DND-41 (cell line): Measurements from ENCODE around the gene GREB1L.
"Not testable (repeated sequence)": the region's sequence is repeated elsewhere in the genome, so short reads cannot be mapped to it uniquely, and the experiment has no call there.

ENCODE experiments used
- ATAC-seq: fragments of 200-7000 bp; cut with Tn5 transposase; 3 replicates; pipeline ENCODE4 v1.9.1; 2021; ENCODE audit warnings: low read depth; ENCODE audit not compliant: insufficient read depth
- DNase-seq: peaks from one replicate; pipeline ENCODE4 v3.0.0-alpha.2; 2020
- H2AFZ ChIP-seq: 2 replicates; pipeline ENCODE4 v1.6.0; 2012; ENCODE audit warnings: low read depth, low read length
- H3K27ac ChIP-seq: 2 replicates; pipeline ENCODE4 v1.5.1; 2012; ENCODE audit warnings: low read length, inconsistent platforms
- H3K27me3 ChIP-seq: fragments of 200-600 bp; sonication (generic); 2 replicates; pipeline ENCODE4 v1.6.0; 2012; ENCODE audit warnings: low read length, mild to moderate bottlenecking, inconsistent platforms; ENCODE audit not compliant: insufficient read depth, poor library complexity
- H3K36me3 ChIP-seq: 2 replicates; pipeline ENCODE4 v1.5.1; 2012; ENCODE audit warnings: low read length, inconsistent platforms; ENCODE audit not compliant: insufficient read depth
- H3K4me1 ChIP-seq: 2 replicates; pipeline ENCODE4 v1.5.1; 2012; ENCODE audit warnings: mild to moderate bottlenecking, low read length; ENCODE audit not compliant: insufficient read depth
- H3K4me2 ChIP-seq: 2 replicates; pipeline ENCODE4 v1.6.0; 2012; ENCODE audit warnings: mild to moderate bottlenecking, moderate library complexity, low read length, inconsistent platforms; ENCODE audit not compliant: insufficient read depth
- H3K4me3 ChIP-seq, 2 experiments: fragments of 200-600 bp in 1 of 2; shearing (Covaris generic) in 1 of 2; 2 replicates each; pipeline ENCODE4 v1.5.1; 2012 to 2016; ENCODE audit warnings: inconsistent platforms in 2 of 2, low read length in 2 of 2, mild to moderate bottlenecking in 2 of 2, low read depth in 1 of 2, moderate library complexity in 1 of 2
- H3K79me2 ChIP-seq: 2 replicates; pipeline ENCODE4 v1.6.0; 2012; ENCODE audit warnings: low read length, inconsistent platforms; ENCODE audit not compliant: insufficient read depth
- H3K9ac ChIP-seq: 2 replicates; pipeline ENCODE4 v1.6.0; 2012; ENCODE audit warnings: low read depth, mild to moderate bottlenecking, inconsistent platforms, low read length, moderate library complexity
- H3K9me3 ChIP-seq: 2 replicates; pipeline ENCODE4 v1.5.1; 2012; ENCODE audit warnings: low read length, moderate library complexity, mild to moderate bottlenecking, inconsistent platforms; ENCODE audit not compliant: insufficient read depth, severe bottlenecking
- H4K20me1 ChIP-seq: 2 replicates; pipeline ENCODE4 v1.6.0; 2012; ENCODE audit warnings: low read length; ENCODE audit not compliant: insufficient read depth
- EZH2 ChIP-seq: IDR thresholded peaks from 3 replicates; pipeline ENCODE4 v1.6.1; 2012; ENCODE audit warnings: borderline replicate concordance, low read depth, mild to moderate bottlenecking, moderate library complexity, low read length, inconsistent platforms; ENCODE audit not compliant: severe bottlenecking
- TF ChIP-seq, protein P1 (sequence below): IDR thresholded peaks from 2 replicates; pipeline ENCODE4 v1.5.1; 2012; ENCODE audit warnings: borderline replicate concordance, low read length, moderate library complexity, mild to moderate bottlenecking; ENCODE audit not compliant: poor library complexity, severe bottlenecking; ENCODE audit errors: extremely low read depth

Gene GREB1L

DNA sequence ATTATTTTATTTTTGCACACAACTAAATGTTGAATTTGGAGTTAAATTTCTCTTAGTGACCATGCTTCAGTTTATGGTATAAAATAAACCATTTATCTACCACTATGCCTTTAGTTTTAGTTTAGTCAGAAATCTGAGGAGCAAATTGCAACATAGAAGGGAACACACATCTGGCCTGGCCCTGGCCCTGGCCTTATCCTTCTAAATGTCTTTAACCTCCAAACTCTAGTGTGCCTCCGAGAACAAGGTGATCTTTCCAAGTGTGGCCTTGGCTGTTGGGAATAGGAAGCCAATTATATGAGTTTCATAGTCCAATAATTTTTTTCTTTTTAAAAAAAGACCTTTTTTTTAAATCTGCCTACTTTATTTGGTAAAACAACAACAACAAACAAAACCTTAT, 31.8 kb upstream of the GREB1L start:
- Histone ChIP-seq H3K4me3 (no peak overlapping the region), H3K27ac (no peak overlapping the region), H3K27me3 (no peaks in the 10 kb centered on the region), H3K9me3 (no peaks in the 10 kb centered on the region), H3K79me2 (no peaks in the 10 kb centered on the region), H3K4me1 (no peaks in the 10 kb centered on the region), H3K9ac (no peak overlapping the region), H3K36me3 (no peaks in the 10 kb centered on the region), H2AFZ (no peak overlapping the region), H4K20me1 (no peaks in the 10 kb centered on the region), H3K4me2 (no peak overlapping the region)
- ATAC-seq (no peak), DNase-seq (no peak)
- TF ChIP-seq EZH2, result no peak
- TF ChIP-seq, protein P1, sequence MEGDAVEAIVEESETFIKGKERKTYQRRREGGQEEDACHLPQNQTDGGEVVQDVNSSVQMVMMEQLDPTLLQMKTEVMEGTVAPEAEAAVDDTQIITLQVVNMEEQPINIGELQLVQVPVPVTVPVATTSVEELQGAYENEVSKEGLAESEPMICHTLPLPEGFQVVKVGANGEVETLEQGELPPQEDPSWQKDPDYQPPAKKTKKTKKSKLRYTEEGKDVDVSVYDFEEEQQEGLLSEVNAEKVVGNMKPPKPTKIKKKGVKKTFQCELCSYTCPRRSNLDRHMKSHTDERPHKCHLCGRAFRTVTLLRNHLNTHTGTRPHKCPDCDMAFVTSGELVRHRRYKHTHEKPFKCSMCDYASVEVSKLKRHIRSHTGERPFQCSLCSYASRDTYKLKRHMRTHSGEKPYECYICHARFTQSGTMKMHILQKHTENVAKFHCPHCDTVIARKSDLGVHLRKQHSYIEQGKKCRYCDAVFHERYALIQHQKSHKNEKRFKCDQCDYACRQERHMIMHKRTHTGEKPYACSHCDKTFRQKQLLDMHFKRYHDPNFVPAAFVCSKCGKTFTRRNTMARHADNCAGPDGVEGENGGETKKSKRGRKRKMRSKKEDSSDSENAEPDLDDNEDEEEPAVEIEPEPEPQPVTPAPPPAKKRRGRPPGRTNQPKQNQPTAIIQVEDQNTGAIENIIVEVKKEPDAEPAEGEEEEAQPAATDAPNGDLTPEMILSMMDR, result no peak

DNA sequence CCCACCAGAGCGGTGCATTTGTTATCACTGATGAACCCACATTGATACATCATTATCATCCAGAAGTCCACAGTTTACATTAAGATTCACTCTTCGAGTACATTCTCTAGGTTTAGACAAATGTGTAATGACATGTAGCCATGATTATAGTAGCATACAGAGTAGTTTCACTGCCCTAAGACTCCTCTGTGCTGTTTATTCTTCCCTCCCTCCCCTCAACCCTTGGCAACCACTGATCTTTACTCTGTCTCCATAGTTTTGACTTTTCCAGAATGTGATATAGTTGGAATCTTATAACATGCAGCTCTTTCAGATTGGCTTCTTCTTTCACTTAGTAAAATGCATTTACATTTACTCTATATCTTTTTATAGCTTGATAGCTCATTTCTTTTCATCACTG, 31.2 kb upstream of the GREB1L start:
- no peak for TF ChIP-seq EZH2
- TF ChIP-seq, protein P1, result no peak
- no peak overlapping the region for H3K27ac ChIP-seq
- H3K4me3 ChIP-seq, result no peak overlapping the region

DNA sequence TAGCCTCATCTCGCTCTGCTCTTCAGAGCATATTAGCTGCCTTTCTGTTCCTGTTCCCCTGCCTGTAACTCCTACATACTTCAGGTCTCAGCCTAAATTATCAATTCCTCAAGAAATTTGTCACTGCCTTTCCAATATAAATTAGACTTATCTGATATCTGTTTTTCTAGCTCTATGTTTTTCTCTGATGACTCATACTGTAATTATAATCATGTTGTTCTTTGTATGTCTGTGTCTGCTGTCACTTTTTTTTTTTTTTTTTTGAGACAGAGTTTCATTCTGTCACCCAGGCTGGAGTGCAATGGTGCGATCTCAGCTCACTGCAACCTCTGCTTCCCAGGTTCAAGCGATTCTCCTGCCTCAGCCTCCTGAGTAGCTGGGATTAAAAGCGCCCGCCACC, 27.6 kb upstream of the GREB1L start:
- H2AFZ ChIP-seq, DNase-seq, H3K9ac ChIP-seq, H4K20me1 ChIP-seq, H3K4me2 ChIP-seq, H3K79me2 ChIP-seq, H3K27me3 ChIP-seq, H3K4me3 ChIP-seq, ATAC-seq, H3K9me3 ChIP-seq, H3K27ac ChIP-seq, H3K36me3 ChIP-seq, H3K4me1 ChIP-seq: not testable (repeated sequence)

More for the DNA sequence above, 31.2 kb upstream of the GREB1L start:
- no peak for ATAC-seq
- no peaks in the 10 kb centered on the region for H3K9me3 ChIP-seq
- no peaks in the 10 kb centered on the region for H3K36me3 ChIP-seq
- H3K79me2 ChIP-seq, result no peaks in the 10 kb centered on the region
- no peak overlapping the region for H3K9ac ChIP-seq
- H3K27me3 ChIP-seq, result no peaks in the 10 kb centered on the region
- no peaks in the 10 kb centered on the region for H3K4me1 ChIP-seq
- no peak overlapping the region for H2AFZ ChIP-seq
- no peak overlapping the region for H3K4me2 ChIP-seq
- DNase-seq, result no peak
- no peaks in the 10 kb centered on the region for H4K20me1 ChIP-seq

DNA sequence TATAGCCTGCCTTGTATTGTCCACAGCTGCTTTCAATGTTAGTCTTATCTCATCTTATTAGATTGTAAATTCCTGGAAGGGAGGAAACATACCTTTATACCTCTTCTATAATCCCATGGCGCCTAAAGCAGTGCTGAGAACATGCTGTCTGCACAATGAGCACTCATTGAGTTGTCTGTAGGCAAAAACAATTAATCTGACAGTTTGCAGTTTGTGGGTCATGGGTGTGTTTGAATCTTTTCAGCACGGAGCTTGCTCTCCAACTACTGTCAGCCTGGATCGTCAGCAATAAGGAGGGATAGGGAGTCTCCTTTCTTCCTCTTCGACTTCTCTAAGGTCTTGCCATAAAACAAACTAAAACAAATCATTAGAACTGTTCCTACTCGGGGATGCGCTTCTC, 26.5 kb upstream of the GREB1L start:
- H3K27ac ChIP-seq, result no peak overlapping the region
- no peak overlapping the region for H3K9ac ChIP-seq
- H4K20me1 ChIP-seq, result no peaks in the 10 kb centered on the region
- no peak for ATAC-seq
- H2AFZ ChIP-seq, result no peak overlapping the region
- H3K27me3 ChIP-seq, result peaks cover 4% of the 10 kb centered on the region
- no peaks in the 10 kb centered on the region for H3K36me3 ChIP-seq
- no peak for TF ChIP-seq EZH2
- TF ChIP-seq, protein P1, result no peak
- no peak overlapping the region for H3K4me3 ChIP-seq
- H3K9me3 ChIP-seq, result no peaks in the 10 kb centered on the region
- no peaks in the 10 kb centered on the region for H3K79me2 ChIP-seq
- no peak overlapping the region for H3K4me2 ChIP-seq
- no peaks in the 10 kb centered on the region for H3K4me1 ChIP-seq
- no peak for DNase-seq
